ENCODE results near the gene SSBP4. TPM values are rescaled to one million over a fixed set of nuclear protein-coding genes. Genes with fewer than 3 reads are reported as not detected.
A peak's percentile ranks its signal among the peaks of the same experiment; 100 is the strongest.
"Not testable (repeated sequence)": the region's sequence is repeated elsewhere in the genome, so short reads cannot be mapped to it uniquely, and the experiment has no call there.

The SSBP4 gene
- 100 to 1,000 TPM; 140 to 153 TPM for total RNA-seq

DNA sequence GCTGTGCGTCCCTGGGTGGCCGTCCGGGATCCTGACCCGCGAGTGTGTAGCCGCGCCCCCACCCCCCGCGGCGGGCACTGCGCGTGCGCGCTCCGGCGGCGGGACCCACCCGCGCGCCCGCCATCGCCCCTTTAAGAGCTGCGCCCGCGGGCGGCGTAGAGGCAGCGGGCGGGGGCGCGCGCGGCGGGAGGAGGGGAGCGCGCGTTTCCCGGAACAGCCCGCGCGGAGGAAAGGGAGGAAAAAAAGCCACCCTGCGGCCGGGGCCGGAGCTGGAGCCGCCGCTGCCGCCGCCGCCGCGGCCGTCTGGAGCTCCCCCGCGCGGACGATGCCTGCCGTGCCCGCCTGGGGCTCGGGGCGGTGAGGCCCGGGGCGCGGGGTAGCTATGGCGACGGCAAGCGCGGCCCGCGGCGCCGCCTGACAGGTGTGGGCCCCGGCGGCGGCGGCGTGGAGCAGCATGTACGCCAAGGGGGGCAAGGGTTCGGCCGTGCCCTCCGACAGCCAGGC is at the start of gene SSBP4:
SSBP4 (plus strand) TSS at position 204 of the 504 bp plus-strand sequence; CDS start at position 455, 251 bp downstream.
- H3K4me1 Mint-ChIP-seq: peaks cover 84% of the 10 kb centered on the region
- CTCF ChIA-PET: interaction anchor here (0.7 to 3.9 kb wide), 9 partner anchors 9 to 227 kb away, joined by 3 to 18 read pairs (median 6); partner anchors contain the start of genes JUND and LSM4

DNA sequence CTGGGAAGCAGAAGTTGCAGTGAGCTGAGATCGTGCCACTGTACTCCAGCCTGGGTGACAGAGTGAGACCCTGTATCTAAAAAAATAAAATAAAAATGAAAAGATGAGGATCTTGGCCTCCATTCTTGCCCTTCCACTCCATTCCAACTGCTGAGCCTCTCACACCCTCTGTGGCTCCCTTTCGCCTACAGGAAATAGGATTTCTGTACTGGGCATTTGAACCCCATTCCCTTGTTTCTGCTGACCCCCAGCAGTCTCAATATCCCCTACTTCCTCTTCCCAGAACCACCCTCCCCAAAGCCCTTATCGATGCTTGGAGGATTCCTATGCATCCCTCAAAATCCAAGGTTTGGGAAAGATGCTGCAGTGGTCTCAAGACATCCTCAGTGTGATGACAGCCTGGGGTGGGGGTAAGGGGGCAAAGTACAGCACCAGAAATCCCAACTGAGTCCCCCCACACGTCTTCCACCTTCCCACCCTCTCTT is 45.7 kb upstream of the SSBP4 start:
- no peaks in the 10 kb centered on the region for H3K9me3 Mint-ChIP-seq
- no peaks in the 10 kb centered on the region for H3K27me3 Mint-ChIP-seq
- ChIA-PET POLR2A (no interaction called here), CTCF (interaction anchor here (0.6 to 1.0 kb wide), 2 partner anchors 15 to 45 kb away, joined by 4 read pairs; no protein-coding TSS in a partner anchor)
- peak overlapping the region; percentile 51 for H3K27ac Mint-ChIP-seq
- no peak for DNase-seq
- H3K4me3 Mint-ChIP-seq: no peak overlapping the region
- no peaks in the 10 kb centered on the region for H3K36me3 Mint-ChIP-seq (ENCODE audit: low read depth)
- H3K4me1 Mint-ChIP-seq: peaks cover 17% of the 10 kb centered on the region

More for the DNA sequence above, at the start of gene SSBP4:
- H3K4me3 Mint-ChIP-seq: peak within 1 kb of the TSS; percentile 94
- DNase-seq: peak; percentile 79
- peaks cover 15% of the 10 kb centered on the region for H3K36me3 Mint-ChIP-seq (ENCODE audit: low read depth)
- peak within 1 kb of the TSS; percentile 91 for H3K27ac Mint-ChIP-seq
- POLR2A ChIA-PET: interaction anchor here (0.7 to 9.6 kb wide), 15 partner anchors 9 to 214 kb away, joined by 3 to 115 read pairs (median 5); partner anchors contain the start of genes JUND and LSM4
- no peaks in the 10 kb centered on the region for H3K9me3 Mint-ChIP-seq
- peaks cover 11% of the 10 kb centered on the region for H3K27me3 Mint-ChIP-seq

GRCh38 chr19:18373892-18374629 is 45.1 kb upstream of the SSBP4 start:
- no peaks in the 10 kb centered on the region for H3K9me3 Mint-ChIP-seq
- peak overlapping the region; percentile 51 for H3K27ac Mint-ChIP-seq
- peaks cover 17% of the 10 kb centered on the region for H3K4me1 Mint-ChIP-seq
- CTCF ChIA-PET: interaction anchor here (0.5 to 1.0 kb wide), 5 partner anchors 14 to 98 kb away, joined by 3 to 4 read pairs (median 3); no protein-coding TSS in a partner anchor
- no peaks in the 10 kb centered on the region for H3K27me3 Mint-ChIP-seq
- no peaks in the 10 kb centered on the region for H3K36me3 Mint-ChIP-seq (ENCODE audit: low read depth)
- POLR2A ChIA-PET: interaction anchor here (1.1 kb wide), 1 partner anchor 47 kb away, joined by 5 read pairs; no protein-coding TSS in a partner anchor
- DNase-seq: peak; percentile 83
- H3K4me3 Mint-ChIP-seq: no peak overlapping the region

- Mint-ChIP-seq H3K4me1 (peaks cover 20% of the 10 kb centered on the region), H3K36me3 (ENCODE audit: low read depth) (no peaks in the 10 kb centered on the region), H3K27me3 (peaks cover 3% of the 10 kb centered on the region), H3K27ac (no peak overlapping the region), H3K9me3 (no peaks in the 10 kb centered on the region), H3K4me3 (no peak overlapping the region)
- CTCF ChIA-PET: interaction anchor here (0.7 to 1.6 kb wide), 3 partner anchors 11 to 38 kb away, joined by 3 to 7 read pairs (median 3); no protein-coding TSS in a partner anchor
- POLR2A ChIA-PET: no interaction called here
- DNase-seq: no peak
Observed at GRCh38 chr19:18377026-18377425, 42.2 kb upstream of the SSBP4 start.

DNA sequence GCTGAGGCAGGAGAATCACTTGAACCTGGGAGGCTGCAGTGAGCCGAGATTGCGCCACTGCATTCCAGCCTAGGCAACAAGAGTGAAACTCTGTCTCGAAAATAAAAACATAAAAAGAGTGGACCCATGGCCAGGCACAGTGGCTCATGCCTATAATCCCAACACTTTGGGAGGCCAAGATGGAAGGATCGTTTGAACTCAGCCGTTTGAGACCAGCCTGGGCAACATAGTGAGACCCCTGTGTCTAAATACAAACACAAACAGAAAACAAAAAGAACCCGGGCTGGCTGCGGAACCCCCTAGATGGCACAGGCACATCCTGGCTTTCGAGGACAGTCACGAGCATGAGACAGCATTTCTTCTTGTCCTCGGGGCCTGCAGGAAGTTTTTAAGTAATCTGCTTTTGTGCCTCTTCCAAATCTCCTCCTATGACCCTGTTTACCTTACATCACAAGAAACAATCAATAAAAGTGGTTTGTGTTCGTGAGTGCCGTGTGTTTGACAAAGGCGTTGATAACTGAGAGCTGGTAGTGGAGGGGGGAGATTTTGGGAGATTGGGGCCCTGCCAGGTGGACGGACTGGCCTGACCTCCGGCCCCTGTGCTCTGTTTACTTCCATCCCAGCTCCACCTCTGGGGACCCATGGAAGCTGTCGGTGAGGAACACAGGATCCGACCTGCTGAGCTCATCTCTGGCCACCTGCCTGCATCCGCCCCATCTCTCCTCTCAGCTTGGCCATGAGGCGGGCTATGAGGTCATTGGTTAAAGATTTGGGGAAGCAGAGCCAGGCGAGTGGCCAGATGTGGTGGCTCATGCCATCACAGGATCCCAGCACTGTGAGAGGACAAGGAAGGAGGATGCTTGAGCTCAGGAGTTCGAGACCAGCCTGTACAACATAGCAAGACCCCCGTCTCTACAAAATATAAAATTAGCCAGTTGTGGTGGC is 39.1 kb upstream of the SSBP4 start:
- POLR2A ChIA-PET: interaction anchor here (1.1 kb wide), 1 partner anchor 14 kb away, joined by 6 read pairs; no protein-coding TSS in a partner anchor
- CTCF ChIA-PET: interaction anchor here (0.6 to 2.0 kb wide), 4 partner anchors 9 to 134 kb away, joined by 3 to 12 read pairs (median 4); no protein-coding TSS in a partner anchor

GRCh38 chr19:18380843-18381242 is 38.4 kb upstream of the SSBP4 start:
- Mint-ChIP-seq H3K4me3 (no peak overlapping the region), H3K27me3 (peaks cover 12% of the 10 kb centered on the region), H3K4me1 (peaks cover 3% of the 10 kb centered on the region), H3K27ac (no peak overlapping the region), H3K9me3 (no peaks in the 10 kb centered on the region), H3K36me3 (ENCODE audit: low read depth) (no peaks in the 10 kb centered on the region)
- POLR2A ChIA-PET: interaction anchor here (0.5 to 1.1 kb wide), 2 partner anchors 15 to 174 kb away, joined by 3 to 6 read pairs; no protein-coding TSS in a partner anchor
- CTCF ChIA-PET: interaction anchor here (0.6 to 2.0 kb wide), 2 partner anchors 8 to 13 kb away, joined by 4 to 12 read pairs; no protein-coding TSS in a partner anchor
- DNase-seq: no peak

More for the DNA sequence above, 39.1 kb upstream of the SSBP4 start:
- H3K36me3 Mint-ChIP-seq (ENCODE audit: low read depth): no peaks in the 10 kb centered on the region
- peaks cover 6% of the 10 kb centered on the region for H3K27me3 Mint-ChIP-seq
- no peak for DNase-seq
- no peaks in the 10 kb centered on the region for H3K9me3 Mint-ChIP-seq
- H3K27ac Mint-ChIP-seq: no peak overlapping the region
- no peak overlapping the region for H3K4me3 Mint-ChIP-seq
- peaks cover 3% of the 10 kb centered on the region for H3K4me1 Mint-ChIP-seq

- POLR2A ChIA-PET; H3K27ac Mint-ChIP-seq; H3K4me3 Mint-ChIP-seq; DNase-seq; H3K9me3 Mint-ChIP-seq; H3K36me3 Mint-ChIP-seq (ENCODE audit: low read depth): not testable (repeated sequence)
- CTCF ChIA-PET: interaction anchor here (0.7 to 0.8 kb wide), 2 partner anchors 27 to 55 kb away, joined by 3 read pairs; no protein-coding TSS in a partner anchor
- H3K27me3 Mint-ChIP-seq: peaks cover 34% of the 10 kb centered on the region
- H3K4me1 Mint-ChIP-seq: peaks cover 17% of the 10 kb centered on the region
Observed at GRCh38 chr19:18383622-18384021, 35.6 kb upstream of the SSBP4 start.

GRCh38 chr19:18384775-18385174 is 34.4 kb upstream of the SSBP4 start:
- CTCF ChIA-PET: no interaction called here
- no peaks in the 10 kb centered on the region for H3K36me3 Mint-ChIP-seq (ENCODE audit: low read depth)
- POLR2A ChIA-PET: no interaction called here
- H3K4me1 Mint-ChIP-seq: peaks cover 18% of the 10 kb centered on the region
- H3K4me3 Mint-ChIP-seq: no peak overlapping the region
- H3K27ac Mint-ChIP-seq: no peak overlapping the region
- no peaks in the 10 kb centered on the region for H3K9me3 Mint-ChIP-seq
- H3K27me3 Mint-ChIP-seq: peaks cover 40% of the 10 kb centered on the region
- no peak for DNase-seq

- H3K27me3 Mint-ChIP-seq: peaks cover 42% of the 10 kb centered on the region
- ChIA-PET CTCF (interaction anchor here (0.7 to 6.5 kb wide), 4 partner anchors 26 to 106 kb away, joined by 3 to 58 read pairs (median 24); partner anchors contain the start of gene JUND), POLR2A (no interaction called here)
- no peak for DNase-seq
- no peaks in the 10 kb centered on the region for H3K9me3 Mint-ChIP-seq
- peaks cover 15% of the 10 kb centered on the region for H3K4me1 Mint-ChIP-seq
- no peak overlapping the region for H3K4me3 Mint-ChIP-seq
- no peak overlapping the region for H3K27ac Mint-ChIP-seq
- no peaks in the 10 kb centered on the region for H3K36me3 Mint-ChIP-seq (ENCODE audit: low read depth)
Observed at GRCh38 chr19:18385359-18385674, 33.9 kb upstream of the SSBP4 start.

DNA sequence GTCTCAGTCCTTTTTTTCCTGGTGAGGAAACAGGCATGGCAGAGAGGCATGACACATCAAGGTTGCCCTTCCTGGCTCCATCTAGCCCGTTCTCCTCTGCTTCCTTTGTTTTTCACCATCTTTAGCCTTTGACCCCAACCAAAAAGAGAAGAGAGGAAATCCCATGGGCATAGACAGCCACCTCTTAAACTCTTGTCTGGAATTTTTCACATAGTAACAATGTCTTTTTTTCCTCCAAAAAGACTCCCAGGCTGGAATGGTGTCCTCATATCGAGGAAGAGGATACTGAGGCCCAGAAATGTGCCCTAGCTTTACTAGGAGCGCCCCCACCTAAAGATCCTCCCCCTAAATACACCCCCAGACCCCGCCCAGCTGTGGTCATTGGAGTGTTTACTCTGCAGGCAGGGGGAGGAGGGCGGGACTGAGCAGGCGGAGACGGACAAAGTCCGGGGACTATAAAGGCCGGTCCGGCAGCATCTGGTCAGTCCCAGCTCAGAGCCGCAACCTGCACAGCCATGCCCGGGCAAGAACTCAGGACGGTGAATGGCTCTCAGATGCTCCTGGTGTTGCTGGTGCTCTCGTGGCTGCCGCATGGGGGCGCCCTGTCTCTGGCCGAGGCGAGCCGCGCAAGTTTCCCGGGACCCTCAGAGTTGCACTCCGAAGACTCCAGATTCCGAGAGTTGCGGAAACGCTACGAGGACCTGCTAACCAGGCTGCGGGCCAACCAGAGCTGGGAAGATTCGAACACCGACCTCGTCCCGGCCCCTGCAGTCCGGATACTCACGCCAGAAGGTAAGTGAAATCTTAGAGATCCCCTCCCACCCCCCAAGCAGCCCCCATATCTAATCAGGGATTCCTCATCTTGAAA is 33.3 kb upstream of the SSBP4 start, which contains the start of gene GDF15:
GDF15 (plus strand) TSS at position 484 of the 868 bp plus-strand sequence; CDS start at position 516, 32 bp downstream.
- H3K4me1 Mint-ChIP-seq: peaks cover 15% of the 10 kb centered on the region
- CTCF ChIA-PET: interaction anchor here (0.7 to 6.5 kb wide), 4 partner anchors 26 to 106 kb away, joined by 3 to 58 read pairs (median 24); partner anchors contain the start of gene JUND
- H3K4me3 Mint-ChIP-seq: no peak within 1 kb of the TSS
- POLR2A ChIA-PET: no interaction called here
- no peaks in the 10 kb centered on the region for H3K36me3 Mint-ChIP-seq (ENCODE audit: low read depth)
- no peaks in the 10 kb centered on the region for H3K9me3 Mint-ChIP-seq
- peak; percentile 41 for DNase-seq
- peaks cover 48% of the 10 kb centered on the region for H3K27me3 Mint-ChIP-seq
- H3K27ac Mint-ChIP-seq: no peak within 1 kb of the TSS

DNA sequence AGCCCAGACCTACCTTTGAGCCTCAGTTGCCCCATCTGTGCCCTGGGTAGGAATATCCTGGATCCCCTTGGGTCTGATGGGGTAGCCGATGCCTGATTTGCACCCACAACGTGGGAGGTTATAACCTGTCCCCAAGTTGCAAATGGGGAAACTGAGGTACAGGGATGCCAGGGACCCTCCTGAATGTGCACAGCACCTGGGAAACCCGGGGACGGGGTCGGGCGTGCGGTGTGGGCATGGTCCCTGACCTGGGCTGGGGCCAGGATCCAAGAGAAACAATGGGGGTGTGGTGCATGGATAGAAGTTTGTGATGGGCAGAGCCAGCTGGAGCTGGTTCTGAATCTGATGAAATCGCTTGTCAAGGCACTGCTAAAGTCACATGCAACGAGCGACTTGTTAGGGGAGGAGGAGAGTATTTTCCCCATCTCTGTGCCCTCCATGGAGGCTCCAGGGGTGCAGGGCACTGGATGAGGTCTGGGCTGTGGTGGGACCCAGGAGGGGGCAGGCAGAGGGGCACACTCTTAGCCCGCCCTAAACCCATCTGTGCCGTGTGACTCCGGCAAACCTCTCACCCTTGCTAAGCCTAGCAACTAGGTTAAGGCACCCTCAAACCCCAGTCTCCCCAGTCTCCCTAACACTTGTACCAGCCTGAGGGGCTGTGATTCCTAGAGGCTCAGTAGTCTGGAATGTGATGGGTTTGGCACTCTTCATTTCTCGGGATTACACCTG is 32.5 kb upstream of the SSBP4 start:
- Mint-ChIP-seq H3K36me3 (ENCODE audit: low read depth) (no peaks in the 10 kb centered on the region), H3K4me1 (peaks cover 15% of the 10 kb centered on the region), H3K4me3 (no peak overlapping the region), H3K27me3 (peaks cover 50% of the 10 kb centered on the region), H3K9me3 (no peaks in the 10 kb centered on the region), H3K27ac (no peak overlapping the region)
- ChIA-PET POLR2A (no interaction called here), CTCF (interaction anchor here (1.6 to 6.5 kb wide), 4 partner anchors 25 to 163 kb away, joined by 6 to 58 read pairs (median 24); partner anchors contain the start of gene JUND)
- no peak for DNase-seq
